ENCODE measurements around the gene TCF15.

DNA sequence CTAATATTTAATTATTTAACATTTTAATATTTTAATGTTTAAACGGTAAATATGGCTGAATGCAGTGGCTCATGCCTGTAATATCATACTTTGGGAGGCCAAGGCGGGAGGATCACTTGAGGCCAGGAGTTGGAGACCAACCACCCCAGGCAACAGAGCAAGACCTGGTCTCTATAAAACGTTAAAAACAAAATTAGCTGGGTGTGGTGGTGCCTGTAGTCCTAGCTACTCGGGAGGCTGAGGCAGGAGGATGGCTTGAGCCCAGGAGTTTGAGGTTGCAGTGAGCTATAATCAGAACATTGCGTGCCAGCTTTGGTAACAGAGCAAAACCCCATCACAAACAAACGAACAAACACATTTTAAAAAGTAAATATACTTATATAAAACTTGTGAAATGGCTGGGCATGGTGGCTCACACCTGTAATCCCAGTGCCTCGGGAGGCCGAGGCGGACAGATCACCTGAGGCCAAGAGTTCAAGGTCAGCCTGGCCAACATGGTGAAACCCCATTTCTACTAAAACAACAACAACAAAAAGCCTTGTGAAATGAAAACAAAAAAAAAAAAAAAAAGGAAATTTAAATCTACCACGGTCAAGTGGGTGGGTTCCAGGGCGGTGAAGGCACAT is 34.7 kb upstream of the TCF15 start:
- TF ChIP-seq, protein P1, sequence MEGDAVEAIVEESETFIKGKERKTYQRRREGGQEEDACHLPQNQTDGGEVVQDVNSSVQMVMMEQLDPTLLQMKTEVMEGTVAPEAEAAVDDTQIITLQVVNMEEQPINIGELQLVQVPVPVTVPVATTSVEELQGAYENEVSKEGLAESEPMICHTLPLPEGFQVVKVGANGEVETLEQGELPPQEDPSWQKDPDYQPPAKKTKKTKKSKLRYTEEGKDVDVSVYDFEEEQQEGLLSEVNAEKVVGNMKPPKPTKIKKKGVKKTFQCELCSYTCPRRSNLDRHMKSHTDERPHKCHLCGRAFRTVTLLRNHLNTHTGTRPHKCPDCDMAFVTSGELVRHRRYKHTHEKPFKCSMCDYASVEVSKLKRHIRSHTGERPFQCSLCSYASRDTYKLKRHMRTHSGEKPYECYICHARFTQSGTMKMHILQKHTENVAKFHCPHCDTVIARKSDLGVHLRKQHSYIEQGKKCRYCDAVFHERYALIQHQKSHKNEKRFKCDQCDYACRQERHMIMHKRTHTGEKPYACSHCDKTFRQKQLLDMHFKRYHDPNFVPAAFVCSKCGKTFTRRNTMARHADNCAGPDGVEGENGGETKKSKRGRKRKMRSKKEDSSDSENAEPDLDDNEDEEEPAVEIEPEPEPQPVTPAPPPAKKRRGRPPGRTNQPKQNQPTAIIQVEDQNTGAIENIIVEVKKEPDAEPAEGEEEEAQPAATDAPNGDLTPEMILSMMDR (IDR thresholded peaks at IDR 0.05): no peak
- TF ChIP-seq POLR2AphosphoS5 (IDR thresholded peaks at IDR 0.05) (no peak), POLR2A (IDR thresholded peaks at IDR 0.05) (no peak)
